Measurements from ENCODE around the gene RPL10.

RPL10 gene

GRCh38 chrX:154373340-154374306 lies 24.6 kb upstream of the RPL10 start:
- TF ChIP-seq, protein P1, sequence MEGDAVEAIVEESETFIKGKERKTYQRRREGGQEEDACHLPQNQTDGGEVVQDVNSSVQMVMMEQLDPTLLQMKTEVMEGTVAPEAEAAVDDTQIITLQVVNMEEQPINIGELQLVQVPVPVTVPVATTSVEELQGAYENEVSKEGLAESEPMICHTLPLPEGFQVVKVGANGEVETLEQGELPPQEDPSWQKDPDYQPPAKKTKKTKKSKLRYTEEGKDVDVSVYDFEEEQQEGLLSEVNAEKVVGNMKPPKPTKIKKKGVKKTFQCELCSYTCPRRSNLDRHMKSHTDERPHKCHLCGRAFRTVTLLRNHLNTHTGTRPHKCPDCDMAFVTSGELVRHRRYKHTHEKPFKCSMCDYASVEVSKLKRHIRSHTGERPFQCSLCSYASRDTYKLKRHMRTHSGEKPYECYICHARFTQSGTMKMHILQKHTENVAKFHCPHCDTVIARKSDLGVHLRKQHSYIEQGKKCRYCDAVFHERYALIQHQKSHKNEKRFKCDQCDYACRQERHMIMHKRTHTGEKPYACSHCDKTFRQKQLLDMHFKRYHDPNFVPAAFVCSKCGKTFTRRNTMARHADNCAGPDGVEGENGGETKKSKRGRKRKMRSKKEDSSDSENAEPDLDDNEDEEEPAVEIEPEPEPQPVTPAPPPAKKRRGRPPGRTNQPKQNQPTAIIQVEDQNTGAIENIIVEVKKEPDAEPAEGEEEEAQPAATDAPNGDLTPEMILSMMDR (IDR thresholded peaks at IDR 0.05; ENCODE audit: low read depth, low read length), result peak; percentile 28; the same call in 1 of the 2 replicates
- peak overlapping the region; percentile 74 for H3K4me3 ChIP-seq (ENCODE audit: low read depth, low read length)

DNA sequence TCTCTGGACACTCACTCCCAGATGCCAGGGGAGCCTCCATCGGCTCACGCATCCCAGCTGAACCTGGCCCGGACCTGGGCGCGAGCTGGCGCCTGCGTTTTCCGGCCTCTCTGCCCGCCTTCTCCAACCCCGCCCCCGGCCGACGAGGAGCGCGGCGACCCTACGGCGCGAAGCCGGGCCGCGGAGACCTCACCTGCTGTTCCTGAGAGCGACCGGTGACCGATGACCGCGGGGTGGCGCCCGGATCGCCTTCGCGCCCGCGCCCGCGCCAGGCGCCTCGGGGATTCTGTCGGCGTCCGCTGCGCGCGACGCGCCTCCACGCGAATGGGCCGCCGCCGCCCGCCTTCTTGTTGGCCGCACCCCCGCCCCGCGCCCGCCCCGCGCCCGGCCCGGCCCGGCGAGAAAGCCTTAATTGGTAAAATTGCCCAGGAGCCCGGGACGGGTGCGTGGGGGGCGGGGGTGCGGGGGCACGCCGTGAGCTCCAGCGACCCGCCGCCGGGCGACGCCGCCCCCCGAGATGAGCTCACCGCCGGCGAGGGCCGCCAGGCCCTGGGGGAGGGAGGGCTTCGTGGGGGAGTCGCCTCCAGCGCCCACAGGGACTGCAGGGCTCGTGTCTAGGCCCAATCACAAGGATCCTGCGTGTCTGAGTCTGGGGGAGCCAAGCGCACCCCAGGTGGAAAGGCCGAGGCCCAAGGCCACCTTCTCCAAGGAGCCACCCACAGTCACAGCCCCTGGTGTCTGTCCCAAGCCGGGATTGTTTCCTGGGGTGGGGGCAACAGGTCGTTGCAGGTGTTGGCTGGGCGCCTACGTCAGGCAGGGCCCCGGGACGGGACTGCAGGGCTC lies 23.6 kb upstream of the RPL10 start, which contains the start of gene FLNA:
Gene FLNA (minus strand): TSS at position 322 of the 843 bp plus-strand sequence. CDS start 3,389 bp downstream, outside the sequence.
- TF ChIP-seq, protein P1 (IDR thresholded peaks at IDR 0.05; ENCODE audit: low read depth, low read length), result no peak
- peak within 1 kb of the TSS; percentile 74 for H3K4me3 ChIP-seq (ENCODE audit: low read depth, low read length)

DNA sequence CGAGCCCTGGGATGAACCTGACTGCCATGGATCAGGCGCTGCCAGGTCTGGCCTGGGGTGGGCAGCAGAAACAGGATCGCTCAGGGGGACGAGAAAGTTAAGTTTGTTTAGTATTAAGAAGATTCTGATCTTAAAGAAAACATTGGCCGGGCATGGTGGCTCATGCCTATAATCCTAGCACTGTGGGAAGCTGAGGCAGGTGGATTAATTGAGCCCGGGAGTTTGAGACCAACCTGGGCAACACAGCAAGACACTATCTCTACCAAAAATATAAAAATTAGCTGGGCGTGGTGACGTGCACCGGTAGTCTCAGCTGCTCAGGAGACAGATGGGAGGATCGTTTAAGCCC lies 23.0 kb upstream of the RPL10 start:
- TF ChIP-seq, protein P1 (IDR thresholded peaks at IDR 0.05; ENCODE audit: low read depth, low read length), result no peak
- peak overlapping the region; percentile 49 for H3K4me3 ChIP-seq (ENCODE audit: low read depth, low read length)

GRCh38 chrX:154376774-154377173 lies 21.4 kb upstream of the RPL10 start:
- TF ChIP-seq, protein P1 (IDR thresholded peaks at IDR 0.05; ENCODE audit: low read depth, low read length), result no peak

GRCh38 chrX:154378059-154378798 lies 19.9 kb upstream of the RPL10 start:
- TF ChIP-seq, protein P1 (IDR thresholded peaks at IDR 0.05; ENCODE audit: low read depth, low read length), result no peak
- peak overlapping the region; percentile 51 for H3K4me3 ChIP-seq (ENCODE audit: low read depth, low read length)

More at GRCh38 chrX:154376774-154377173, 21.4 kb upstream of the RPL10 start:
- H3K4me3 ChIP-seq (ENCODE audit: low read depth, low read length), result no peak overlapping the region

GRCh38 chrX:154378799-154379568 lies 19.2 kb upstream of the RPL10 start, which contains the start of gene EMD:
TSS of gene EMD (plus strand) at chrX:154379295. CDS start at chrX:154379485, 190 bp downstream.
- H3K4me3 ChIP-seq (ENCODE audit: low read depth, low read length), result peak within 1 kb of the TSS; percentile 74
- TF ChIP-seq, protein P1 (IDR thresholded peaks at IDR 0.05; ENCODE audit: low read depth, low read length), result no peak

Measured in WI38 (cell line).